ENCODE results near the gene UBE3D. TPM values are rescaled to one million over a fixed set of nuclear protein-coding genes. Genes with fewer than 3 reads are reported as not detected.

Gene UBE3D
- total RNA-seq, 2 experiments from 2014 or later: 6.7 to 7.6 TPM

- no peak overlapping the region for H3K27ac Mint-ChIP-seq
- DNase-seq (no peak), ATAC-seq (no peak)
- no peaks in the 10 kb centered on the region for H3K4me1 Mint-ChIP-seq (ENCODE audit: low read depth)
- H3K4me3 Mint-ChIP-seq: no peak overlapping the region
- TF ChIP-seq, protein P1, sequence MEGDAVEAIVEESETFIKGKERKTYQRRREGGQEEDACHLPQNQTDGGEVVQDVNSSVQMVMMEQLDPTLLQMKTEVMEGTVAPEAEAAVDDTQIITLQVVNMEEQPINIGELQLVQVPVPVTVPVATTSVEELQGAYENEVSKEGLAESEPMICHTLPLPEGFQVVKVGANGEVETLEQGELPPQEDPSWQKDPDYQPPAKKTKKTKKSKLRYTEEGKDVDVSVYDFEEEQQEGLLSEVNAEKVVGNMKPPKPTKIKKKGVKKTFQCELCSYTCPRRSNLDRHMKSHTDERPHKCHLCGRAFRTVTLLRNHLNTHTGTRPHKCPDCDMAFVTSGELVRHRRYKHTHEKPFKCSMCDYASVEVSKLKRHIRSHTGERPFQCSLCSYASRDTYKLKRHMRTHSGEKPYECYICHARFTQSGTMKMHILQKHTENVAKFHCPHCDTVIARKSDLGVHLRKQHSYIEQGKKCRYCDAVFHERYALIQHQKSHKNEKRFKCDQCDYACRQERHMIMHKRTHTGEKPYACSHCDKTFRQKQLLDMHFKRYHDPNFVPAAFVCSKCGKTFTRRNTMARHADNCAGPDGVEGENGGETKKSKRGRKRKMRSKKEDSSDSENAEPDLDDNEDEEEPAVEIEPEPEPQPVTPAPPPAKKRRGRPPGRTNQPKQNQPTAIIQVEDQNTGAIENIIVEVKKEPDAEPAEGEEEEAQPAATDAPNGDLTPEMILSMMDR (IDR thresholded peaks at IDR 0.05): no peak
- no peaks in the 10 kb centered on the region for H3K9me3 Mint-ChIP-seq
- POLR2A ChIA-PET: no interaction called here
- H3K36me3 Mint-ChIP-seq (ENCODE audit: low read depth): peaks cover 37% of the 10 kb centered on the region
- no peaks in the 10 kb centered on the region for H3K27me3 Mint-ChIP-seq
- CTCF ChIA-PET: no interaction called here
- intact Hi-C loops (cut with micrococcal nuclease): no loop called here
Observed at GRCh38 chr6:82955841-82956240, 109.8 kb downstream of the UBE3D start.

DNA sequence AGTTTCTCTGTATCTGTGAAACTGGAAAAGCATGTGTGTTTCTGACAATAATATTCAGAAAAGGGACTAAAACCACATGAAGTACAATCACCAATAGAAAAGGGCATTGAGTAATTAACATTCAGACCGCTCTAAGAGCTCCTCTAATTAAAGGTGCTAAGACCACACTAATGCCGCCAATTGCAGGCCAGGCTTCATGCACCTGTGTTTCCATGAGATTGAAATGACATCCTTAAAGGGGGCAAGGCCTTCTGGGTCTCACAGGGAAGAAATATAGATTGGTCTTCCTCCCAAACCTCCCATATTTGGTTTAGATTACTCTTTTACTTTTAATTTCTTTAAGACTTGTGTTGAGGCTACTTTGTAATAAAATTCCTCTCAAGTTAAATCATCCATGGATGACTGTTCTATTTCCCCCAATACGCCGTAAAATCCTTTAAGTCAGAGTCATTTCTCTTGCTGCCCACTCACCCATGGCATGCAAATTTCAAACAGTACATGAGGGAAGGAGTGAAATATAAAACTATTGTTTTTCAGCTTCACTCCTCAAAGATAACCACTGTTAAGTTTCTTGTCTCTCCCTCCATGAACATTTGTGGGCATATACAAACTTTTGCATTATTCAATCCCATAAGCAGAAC lies 110.6 kb downstream of the UBE3D start:
- no peaks in the 10 kb centered on the region for H3K4me1 Mint-ChIP-seq (ENCODE audit: low read depth)
- no peak overlapping the region for H3K27ac Mint-ChIP-seq
- CTCF ChIA-PET: no interaction called here
- no peak for DNase-seq
- H3K27me3 Mint-ChIP-seq: no peaks in the 10 kb centered on the region
- no peak overlapping the region for H3K4me3 Mint-ChIP-seq
- POLR2A ChIA-PET: no interaction called here
- intact Hi-C loops (cut with micrococcal nuclease): no loop called here
- peaks cover 45% of the 10 kb centered on the region for H3K36me3 Mint-ChIP-seq (ENCODE audit: low read depth)
- no peaks in the 10 kb centered on the region for H3K9me3 Mint-ChIP-seq
- no peak for ATAC-seq
- TF ChIP-seq, protein P1 (IDR thresholded peaks at IDR 0.05): no peak

DNA sequence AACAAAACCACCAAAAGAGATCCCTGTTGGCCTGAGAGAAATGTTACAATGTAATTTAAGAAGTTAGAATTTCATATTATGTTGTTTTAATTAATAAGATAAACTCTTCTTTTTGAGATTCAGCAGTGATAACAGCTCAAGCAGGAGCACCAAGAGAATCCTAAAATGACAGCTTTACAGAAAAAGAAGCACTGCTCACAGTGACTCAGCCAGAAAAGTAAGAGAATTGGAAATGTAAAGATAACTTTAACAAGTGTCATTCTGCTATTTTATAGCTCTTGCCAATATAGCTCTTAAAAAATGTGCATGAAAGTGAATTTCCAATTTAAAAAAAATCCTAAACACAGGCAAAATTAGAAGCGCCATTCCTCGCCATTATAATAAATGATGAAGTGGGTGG lies 111.3 kb downstream of the UBE3D start:
- H3K9me3 Mint-ChIP-seq: peaks cover 6% of the 10 kb centered on the region
- intact Hi-C loops (cut with micrococcal nuclease): no loop called here
- H3K4me3 Mint-ChIP-seq: no peak overlapping the region
- no peaks in the 10 kb centered on the region for H3K27me3 Mint-ChIP-seq
- no peaks in the 10 kb centered on the region for H3K4me1 Mint-ChIP-seq (ENCODE audit: low read depth)
- peaks cover 51% of the 10 kb centered on the region for H3K36me3 Mint-ChIP-seq (ENCODE audit: low read depth)
- TF ChIP-seq, protein P1 (IDR thresholded peaks at IDR 0.05): no peak
- POLR2A ChIA-PET: no interaction called here
- ATAC-seq: no peak
- DNase-seq: no peak
- CTCF ChIA-PET: no interaction called here
- H3K27ac Mint-ChIP-seq: no peak overlapping the region

DNA sequence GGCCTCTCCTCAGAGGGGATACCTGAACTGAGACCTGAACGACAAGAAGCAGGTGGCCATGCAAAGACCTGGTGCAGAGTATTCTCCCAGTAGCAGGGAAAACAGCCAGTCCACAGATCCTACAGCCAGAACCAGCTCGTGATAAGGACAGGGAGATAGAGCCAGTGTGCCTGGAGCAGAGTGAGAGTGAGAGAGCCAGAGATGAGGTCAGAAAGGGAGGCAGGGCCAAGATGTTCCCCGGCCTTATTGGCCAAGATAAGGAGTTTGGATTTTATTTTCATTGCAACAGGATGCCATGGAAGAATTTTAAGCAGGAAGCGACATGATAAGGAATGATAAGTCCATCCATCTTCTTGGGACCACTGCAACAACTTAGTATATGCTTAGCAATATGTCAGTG lies 111.8 kb downstream of the UBE3D start:
- TF ChIP-seq, protein P1 (IDR thresholded peaks at IDR 0.05): no peak
- ATAC-seq (no peak), DNase-seq (no peak)
- H3K4me1 Mint-ChIP-seq (ENCODE audit: low read depth): no peaks in the 10 kb centered on the region
- intact Hi-C loops (cut with micrococcal nuclease): no loop called here
- H3K9me3 Mint-ChIP-seq: peaks cover 7% of the 10 kb centered on the region
- peaks cover 52% of the 10 kb centered on the region for H3K36me3 Mint-ChIP-seq (ENCODE audit: low read depth)
- CTCF ChIA-PET: no interaction called here
- no peak overlapping the region for H3K4me3 Mint-ChIP-seq
- POLR2A ChIA-PET: no interaction called here
- no peak overlapping the region for H3K27ac Mint-ChIP-seq
- H3K27me3 Mint-ChIP-seq: no peaks in the 10 kb centered on the region

- Mint-ChIP-seq H3K4me1 (ENCODE audit: low read depth) (peaks cover 2% of the 10 kb centered on the region), H3K27ac (no peak overlapping the region), H3K4me3 (no peak overlapping the region), H3K27me3 (no peaks in the 10 kb centered on the region), H3K9me3 (peaks cover 8% of the 10 kb centered on the region), H3K36me3 (ENCODE audit: low read depth) (peaks cover 55% of the 10 kb centered on the region)
- ChIA-PET CTCF (interaction anchor here (0.6 to 0.7 kb wide), 3 partner anchors 67 to 239 kb away, joined by 3 read pairs; no protein-coding TSS in a partner anchor), POLR2A (no interaction called here)
- ATAC-seq (no peak), DNase-seq (no peak)
- TF ChIP-seq, protein P1 (IDR thresholded peaks at IDR 0.05): no peak
- intact Hi-C loops (cut with micrococcal nuclease): no loop called here
Observed at GRCh38 chr6:82951935-82952334, 113.7 kb downstream of the UBE3D start.
